K562 (cell line): ENCODE measurements around the gene RPL28. TPM values are rescaled to one million over a fixed set of nuclear protein-coding genes. Genes with fewer than 3 reads are reported as not detected.

Experiments used
- BACH1 ChIP-seq: fragments of 200-800 bp; sonication (Bioruptor generic); IDR thresholded peaks from 2 replicates; pipeline ENCODE4 v1.6.1; 2016; ENCODE audit warnings: missing genetic modification characterization, missing compliant biosample characterization
- EHMT2 ChIP-seq: fragments of 450-650 bp; IDR thresholded peaks from 2 replicates; pipeline ENCODE4 v1.6.1; 2018; ENCODE audit warnings: antibody characterized with exemption
- FOXA3 ChIP-seq, 2 experiments: fragments of 450-650 bp in 1 of 2; sonication (generic) in 1 of 2; formaldehyde crosslinking; IDR thresholded peaks in 1 of 2; conservative IDR thresholded peaks in 1 of 2; 2 replicates each; pipeline versions ENCODE4 v1.4.0 to v1.8.0; 2020 to 2022; ENCODE audit warnings: mild to moderate bottlenecking in 2 of 2, missing genetic modification reagents in 1 of 2
- FUS ChIP-seq: fragments of 200-400 bp; formaldehyde crosslinking; optimal IDR thresholded peaks from 2 replicates; pipeline ENCODE3; 2017; ENCODE audit warnings: low read depth, low read length
- GATAD2A ChIP-seq: fragments of 450-650 bp; IDR thresholded peaks from 2 replicates; pipeline ENCODE4 v1.6.1; 2017
- HNRNPLL ChIP-seq: fragments of 200-400 bp; formaldehyde crosslinking; IDR thresholded peaks from 2 replicates; pipeline ENCODE4 v1.6.1; 2017; ENCODE audit warnings: low read length, low read depth, mild to moderate bottlenecking; ENCODE audit not compliant: poor library complexity, severe bottlenecking
- KDM5B ChIP-seq: fragments of 200-600 bp; sonication (generic); IDR thresholded peaks from 2 replicates; pipeline ENCODE4 v1.6.1; 2012; ENCODE audit warnings: low read depth, mild to moderate bottlenecking, moderate library complexity, low read length, control low read depth, inconsistent platforms; ENCODE audit not compliant: insufficient replicate concordance
- KLF10 ChIP-seq: fragments of 250-450 bp; sonication (Bioruptor Pico); IDR thresholded peaks from 2 replicates; pipeline ENCODE4 v1.6.1; 2021; ENCODE audit warnings: matching md5 sums
- NCOA4 ChIP-seq: fragments of 450-650 bp; IDR thresholded peaks from 2 replicates; pipeline ENCODE4 v1.6.1; 2018; ENCODE audit warnings: mild to moderate bottlenecking; ENCODE audit not compliant: partially characterized antibody
- POLR2B ChIP-seq: fragments of 450-650 bp; IDR thresholded peaks from 2 replicates; pipeline ENCODE4 v1.6.1; 2018; ENCODE audit warnings: low read depth; ENCODE audit not compliant: partially characterized antibody
- RNF2 ChIP-seq: sonication (generic); IDR thresholded peaks from 2 replicates; pipeline ENCODE4 v1.6.1; 2016
- SRSF3 ChIP-seq: fragments of 200-400 bp; formaldehyde crosslinking; IDR thresholded peaks from 2 replicates; pipeline ENCODE4 v1.6.1; 2016; ENCODE audit warnings: mild to moderate bottlenecking, low read length, moderate library complexity; ENCODE audit not compliant: insufficient read depth
- TOE1 ChIP-seq, 2 experiments: fragments of 450-650 bp in 1 of 2; sonication (generic) in 1 of 2; formaldehyde crosslinking in 1 of 2; IDR thresholded peaks; 2 replicates each; pipeline versions ENCODE4 v1.7.1 to v1.8.0; 2016 to 2022; ENCODE audit warnings: borderline replicate concordance in 2 of 2, mild to moderate bottlenecking in 2 of 2, antibody characterized with exemption in 1 of 2, inconsistent platforms in 1 of 2, low read depth in 1 of 2, missing genetic modification reagents in 1 of 2, moderate library complexity in 1 of 2
- TSC22D4 ChIP-seq: fragments of 450-650 bp; IDR thresholded peaks from 2 replicates; pipeline ENCODE4 v1.6.1; 2016; ENCODE audit warnings: missing genetic modification characterization, missing biosample characterization, control low read depth
- ZBED1 ChIP-seq: IDR thresholded peaks from 2 replicates; pipeline ENCODE4 v1.6.1; 2014
- ZBTB17 ChIP-seq: fragments of 450-650 bp; formaldehyde crosslinking; IDR thresholded peaks from 2 replicates; pipeline ENCODE4 v1.4.0; 2020; ENCODE audit warnings: mild to moderate bottlenecking
- ZNF175 ChIP-seq: fragments of 200-800 bp; sonication (Bioruptor generic); IDR thresholded peaks from 2 replicates; pipeline ENCODE4 v1.6.1; 2016; ENCODE audit warnings: low read depth, mild to moderate bottlenecking, missing genetic modification characterization, missing compliant biosample characterization
- ZNF644 ChIP-seq: fragments of 200-800 bp; sonication (Bioruptor generic); IDR thresholded peaks from 2 replicates; pipeline ENCODE4 v1.6.1; 2016; ENCODE audit warnings: low read depth, missing genetic modification characterization, missing compliant biosample characterization
- ZSCAN29 ChIP-seq: fragments of 450-650 bp; IDR thresholded peaks from 2 replicates; pipeline ENCODE4 v1.6.1; 2017
- polyA plus RNA-seq, 8 experiments: library from polyadenylated mRNA; depleted of rRNA in 4 of 8; stranded (reverse) in 5 of 8; unstranded in 3 of 8; fragments of >200 nt; fragmentation: Nextera tagmentation in 2 of 8; fragmentation: Illumina TruSeq in 1 of 8; extraction: Ambion mirVana in 2 of 8; extraction: Trizol in 1 of 8; gene quantifications; 2 replicates each; pipeline versions ENCODE4 v1.2.1 to v1.2.3, GENCODE V29; 2011 to 2014; ENCODE audit warnings: inconsistent platforms in 1 of 8, missing spikeins in 1 of 8
- total RNA-seq, 7 experiments: library from RNA; depleted of rRNA in 6 of 7; stranded (reverse); fragments of >200 nt in 6 of 7; fragmentation: Illumina TruSeq in 2 of 7; extraction: Trizol in 2 of 7; gene quantifications; 2 replicates each; pipeline versions ENCODE4 v1.2.1 to v1.2.3, GENCODE V29; 2011 to 2021; ENCODE audit warnings: low replicate concordance in 1 of 7
- TF ChIP-seq, protein P1 (sequence below), 2 experiments: fragments of 450-650 bp; IDR thresholded peaks; 2 replicates each; pipeline ENCODE4 v1.6.1; 2016; ENCODE audit warnings: mild to moderate bottlenecking in 2 of 2, borderline replicate concordance in 1 of 2, low read depth in 1 of 2, moderate library complexity in 1 of 2
- TF ChIP-seq, protein P2 (sequence below), 2 experiments: fragments of 250-450 bp in 1 of 2; fragments of 450-650 bp in 1 of 2; sonication (Bioruptor Pico) in 1 of 2; IDR thresholded peaks; 2 replicates each; pipeline versions ENCODE4 v1.6.1 to v1.8.0; 2016 to 2021; ENCODE audit warnings: mild to moderate bottlenecking in 2 of 2, moderate library complexity in 2 of 2, missing compliant biosample characterization in 1 of 2, missing genetic modification characterization in 1 of 2

The RPL28 gene
- total and polyA plus RNA-seq, 9 of the 15 experiments (the other 6 are each of a cell fraction or from before 2014, with no cell fraction given), result 124 to 3,106 (median 622) TPM

DNA sequence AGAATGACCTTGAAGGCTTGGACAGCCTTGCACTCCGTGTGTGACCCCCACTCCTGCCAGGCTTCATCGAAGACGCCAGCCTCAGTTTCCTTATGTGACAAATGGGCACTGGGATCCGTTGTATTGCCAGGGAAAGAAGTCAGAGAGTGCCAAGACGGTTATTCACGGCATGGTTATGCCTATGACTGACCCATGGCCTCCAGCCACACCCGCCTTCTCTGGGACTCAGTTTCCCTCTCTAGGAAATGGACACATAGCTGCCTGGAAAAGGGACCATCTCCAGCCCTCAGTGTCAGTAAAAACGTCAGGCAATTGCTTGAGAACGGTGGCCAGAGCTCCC, 22.8 kb downstream of the RPL28 start (continued):
- TF ChIP-seq, protein P1, sequence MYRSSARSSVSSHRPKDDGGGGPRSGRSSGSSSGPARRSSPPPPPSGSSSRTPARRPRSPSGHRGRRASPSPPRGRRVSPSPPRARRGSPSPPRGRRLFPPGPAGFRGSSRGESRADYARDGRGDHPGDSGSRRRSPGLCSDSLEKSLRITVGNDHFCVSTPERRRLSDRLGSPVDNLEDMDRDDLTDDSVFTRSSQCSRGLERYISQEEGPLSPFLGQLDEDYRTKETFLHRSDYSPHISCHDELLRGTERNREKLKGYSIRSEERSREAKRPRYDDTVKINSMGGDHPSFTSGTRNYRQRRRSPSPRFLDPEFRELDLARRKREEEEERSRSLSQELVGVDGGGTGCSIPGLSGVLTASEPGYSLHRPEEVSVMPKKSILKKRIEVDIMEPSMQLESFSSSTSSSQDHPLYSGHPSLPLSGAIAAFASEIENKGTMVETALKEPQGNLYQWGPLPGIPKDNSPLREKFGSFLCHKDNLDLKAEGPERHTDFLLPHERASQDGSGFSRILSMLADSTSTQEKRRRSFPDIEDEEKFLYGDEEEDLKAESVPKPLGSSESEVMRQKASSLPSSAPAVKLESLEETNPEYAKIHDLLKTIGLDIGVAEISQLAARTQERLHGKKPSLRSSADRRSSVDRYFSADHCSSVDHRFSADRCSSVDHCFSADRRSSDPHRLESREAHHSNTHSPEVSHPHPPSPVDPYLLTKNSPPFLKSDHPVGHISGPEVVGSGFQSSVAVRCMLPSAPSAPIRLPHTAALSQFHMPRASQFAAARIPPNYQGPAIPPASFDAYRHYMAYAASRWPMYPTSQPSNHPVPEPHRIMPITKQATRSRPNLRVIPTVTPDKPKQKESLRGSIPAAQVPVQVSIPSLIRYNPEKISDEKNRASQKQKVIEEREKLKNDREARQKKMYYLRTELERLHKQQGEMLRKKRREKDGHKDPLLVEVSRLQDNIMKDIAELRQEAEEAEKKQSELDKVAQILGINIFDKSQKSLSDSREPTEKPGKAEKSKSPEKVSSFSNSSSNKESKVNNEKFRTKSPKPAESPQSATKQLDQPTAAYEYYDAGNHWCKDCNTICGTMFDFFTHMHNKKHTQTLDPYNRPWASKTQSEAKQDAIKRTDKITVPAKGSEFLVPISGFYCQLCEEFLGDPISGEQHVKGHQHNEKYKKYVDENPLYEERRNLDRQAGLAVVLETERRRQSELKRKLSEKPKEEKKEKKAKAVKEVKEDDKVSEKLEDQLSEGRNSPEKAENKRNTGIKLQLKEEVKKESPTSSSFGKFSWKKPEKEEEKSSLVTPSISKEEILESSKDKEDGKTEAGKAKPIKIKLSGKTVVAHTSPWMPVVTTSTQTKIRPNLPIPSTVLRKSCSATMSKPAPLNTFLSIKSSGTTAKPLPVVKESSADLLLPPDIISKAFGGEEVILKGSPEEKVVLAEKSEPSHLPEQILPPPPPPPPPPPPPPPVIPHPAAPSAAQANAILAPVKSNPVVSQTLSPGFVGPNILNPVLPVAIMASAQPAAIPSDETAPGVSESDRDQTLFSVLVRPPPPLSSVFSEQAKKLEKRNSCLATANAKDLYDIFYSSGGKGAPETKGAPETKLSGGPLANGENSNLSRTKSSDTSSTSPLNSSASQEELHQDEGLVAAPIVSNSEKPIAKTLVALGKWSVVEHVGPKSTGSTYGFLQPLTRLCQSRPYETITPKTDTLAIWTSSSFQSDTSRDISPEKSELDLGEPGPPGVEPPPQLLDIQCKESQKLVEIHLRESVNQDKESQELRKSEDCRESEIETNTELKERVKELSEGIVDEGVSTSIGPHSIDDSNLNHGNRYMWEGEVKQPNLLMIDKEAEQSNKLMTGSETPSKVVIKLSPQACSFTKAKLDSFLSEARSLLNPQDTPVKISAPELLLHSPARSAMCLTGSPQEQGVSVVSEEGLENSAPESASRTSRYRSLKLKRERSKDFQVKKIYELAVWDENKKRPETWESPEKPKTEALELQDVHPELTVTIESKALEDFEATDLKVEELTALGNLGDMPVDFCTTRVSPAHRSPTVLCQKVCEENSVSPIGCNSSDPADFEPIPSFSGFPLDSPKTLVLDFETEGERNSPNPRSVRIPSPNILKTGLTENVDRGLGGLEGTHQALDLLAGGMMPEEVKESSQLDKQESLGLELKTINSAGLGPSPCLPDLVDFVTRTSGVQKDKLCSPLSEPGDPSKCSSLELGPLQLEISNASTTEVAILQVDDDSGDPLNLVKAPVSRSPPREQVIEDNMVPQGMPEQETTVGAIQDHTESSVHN (IDR thresholded peaks at IDR 0.05; ENCODE audit: borderline replicate concordance in 1 of 2, low read depth in 1 of 2), result no peak
- no peak for TF ChIP-seq HNRNPLL
- no peak for TF ChIP-seq KDM5B
- no peak for TF ChIP-seq ZNF644 (tag)
- TF ChIP-seq TOE1 (IDR thresholded peaks at IDR 0.05; ENCODE audit: borderline replicate concordance), result no peak
- no peak for TF ChIP-seq TOE1 (CRISPR knock-in tag; IDR thresholded peaks at IDR 0.05; ENCODE audit: borderline replicate concordance, low read depth)
- TF ChIP-seq TSC22D4 (tag), result no peak
- no peak for TF ChIP-seq ZBED1
- TF ChIP-seq GATAD2A, result no peak
- no peak for TF ChIP-seq FOXA3 (CRISPR knock-in tag; conservative IDR thresholded peaks at IDR 0.05 in 1 of 2, IDR thresholded peaks at IDR 0.05 in 1 of 2)
- 0 out of 2 replicates have a peak, but pooled peaks have one; percentile 36 for TF ChIP-seq ZBTB17
- TF ChIP-seq ZSCAN29, result no peak
- TF ChIP-seq RNF2, result no peak
- peak; percentile 82; the same call in 1 of the 2 replicates for TF ChIP-seq EHMT2
- TF ChIP-seq POLR2B, result peak; percentile 38
- TF ChIP-seq BACH1 (tag), result no peak; the same call in 1 of the 2 replicates
- TF ChIP-seq, protein P2, sequence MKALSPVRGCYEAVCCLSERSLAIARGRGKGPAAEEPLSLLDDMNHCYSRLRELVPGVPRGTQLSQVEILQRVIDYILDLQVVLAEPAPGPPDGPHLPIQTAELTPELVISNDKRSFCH (CRISPR knock-in tag; IDR thresholded peaks at IDR 0.05), result peak; percentile 60; the same call in 1 of the 2 replicates
- TF ChIP-seq, protein P2 (tag; IDR thresholded peaks at IDR 0.05), result peak; percentile 72; the same call in 1 of the 2 replicates
- peak; percentile 54 for TF ChIP-seq NCOA4
- TF ChIP-seq SRSF3, result 0 out of 2 replicates have a peak, but pooled peaks have one; percentile 53
- no peak for TF ChIP-seq KLF10 (CRISPR knock-in tag)
- no peak for TF ChIP-seq FUS
- TF ChIP-seq ZNF175 (CRISPR knock-in tag), result no peak
